Stimulated activated CD4-positive, alpha-beta T cell treated with anti-CD3 and anti-CD28 coated beads, Interleukin-2, amount 100 ng/mL, for 48 hours (primary cell): ENCODE measurements around the gene MIOS.

ENCODE experiments used
- DNase-seq, 2 donors: peaks; one replicate each; pipeline ENCODE4 v3.0.0-alpha.2; 2020

Gene MIOS

DNA sequence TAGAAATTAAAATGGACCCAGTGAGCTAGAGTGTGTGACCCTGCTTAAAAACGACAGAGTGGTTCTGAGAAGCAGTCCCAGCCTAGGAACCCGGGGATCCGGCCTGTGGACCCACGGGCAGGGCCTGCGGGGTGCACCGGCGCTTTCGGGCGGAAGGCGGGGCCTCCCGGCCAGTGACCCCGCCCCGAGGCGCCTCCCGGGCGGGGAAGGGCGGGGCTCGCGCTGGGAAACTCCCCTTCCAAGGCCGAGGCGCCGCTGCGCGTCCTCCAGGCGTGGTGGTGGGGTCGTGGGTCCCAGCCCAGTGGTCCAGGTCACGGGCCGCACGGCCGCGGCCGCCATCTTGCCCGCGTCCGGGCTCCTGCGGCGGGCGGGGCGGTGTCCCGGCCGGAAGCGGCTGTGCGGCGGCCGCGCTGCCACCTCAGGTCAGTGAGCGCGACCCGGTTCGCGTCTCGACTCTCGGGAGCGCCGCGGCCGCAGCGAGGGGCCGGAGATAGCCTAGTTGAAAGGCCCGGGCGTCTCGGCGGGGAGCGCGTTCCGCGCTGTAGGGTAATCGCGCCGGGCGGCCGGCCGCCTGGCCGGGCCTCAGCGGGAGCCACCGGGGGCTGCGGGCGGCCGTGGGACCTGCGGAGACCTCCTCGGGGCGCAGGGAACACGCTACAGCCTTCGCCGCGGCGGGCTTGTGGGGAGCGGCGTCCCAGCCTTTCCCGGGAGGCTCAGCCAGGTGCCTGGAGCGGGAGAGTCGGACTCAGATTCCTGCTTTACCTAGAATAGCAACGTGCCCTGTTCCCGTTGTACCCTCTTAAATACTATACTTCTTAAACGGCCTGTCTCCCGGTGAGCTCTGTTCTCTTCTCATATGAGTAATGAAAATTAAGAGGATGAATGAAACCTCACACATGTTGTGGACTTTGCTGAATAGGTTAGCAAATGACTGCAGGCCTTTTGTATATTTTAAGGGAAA, at the start of gene MIOS:
TSS of gene MIOS (plus strand) at position 234 of the 961 bp plus-strand sequence. CDS start 5,592 bp downstream, outside the sequence.
- DNase-seq = peak; percentile 70 to 81

DNA sequence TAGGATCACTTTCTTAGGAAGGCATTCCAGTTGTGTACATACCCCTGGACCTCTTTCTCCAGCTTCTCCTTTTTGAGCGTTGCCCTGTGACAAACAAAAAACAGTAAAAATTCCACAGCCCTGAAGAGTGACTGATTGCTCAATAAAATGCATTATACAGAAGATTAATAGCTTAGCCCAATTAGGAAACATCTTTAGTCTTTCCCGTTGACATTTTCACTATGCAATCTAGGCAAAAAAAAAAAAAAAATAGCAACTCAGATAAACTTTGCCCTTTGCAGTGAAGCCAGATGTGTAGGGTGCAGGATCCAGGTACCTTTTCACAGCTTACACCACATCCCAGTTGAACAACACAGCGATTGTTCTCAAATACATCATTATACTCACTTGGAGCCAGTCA, 48.9 kb upstream of the MIOS start:
- no peak for DNase-seq

DNA sequence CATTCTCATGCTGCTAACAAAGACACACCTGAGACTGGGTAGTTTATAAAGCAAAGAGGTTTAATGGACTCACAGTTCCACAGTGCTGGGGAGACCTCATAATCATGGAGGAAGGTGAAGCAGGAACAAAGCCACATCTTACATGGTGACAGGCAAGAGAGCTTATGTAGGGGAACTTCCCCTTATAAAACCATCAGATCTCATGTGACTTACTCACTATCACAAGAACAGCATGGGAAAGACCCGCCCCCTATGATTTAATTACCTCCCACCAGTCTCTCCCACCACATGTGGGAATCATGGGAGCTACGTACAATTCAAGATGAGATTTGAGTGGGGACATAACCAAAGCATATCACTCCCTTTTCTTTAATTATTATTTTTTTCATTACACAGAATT, 47.6 kb upstream of the MIOS start:
- no peak for DNase-seq

DNA sequence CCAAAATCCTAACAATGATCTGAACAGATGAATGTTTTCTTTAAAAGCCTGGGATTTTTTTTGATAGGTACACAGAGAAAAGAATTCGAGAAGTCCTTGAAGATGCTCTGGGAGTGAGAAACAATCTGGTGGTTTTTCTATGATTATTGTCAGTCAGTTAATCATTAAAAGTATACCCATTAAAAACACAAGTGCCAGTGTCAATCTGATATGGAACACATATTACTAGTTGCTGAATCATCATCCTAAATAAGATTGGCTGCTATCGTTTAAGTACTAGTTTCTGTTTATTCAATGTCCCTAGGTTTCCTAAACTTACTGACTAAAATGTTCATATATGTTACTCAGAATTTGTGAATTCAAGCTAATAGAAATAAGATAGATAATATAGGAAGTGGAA, 47.2 kb upstream of the MIOS start:
- no peak for DNase-seq

DNA sequence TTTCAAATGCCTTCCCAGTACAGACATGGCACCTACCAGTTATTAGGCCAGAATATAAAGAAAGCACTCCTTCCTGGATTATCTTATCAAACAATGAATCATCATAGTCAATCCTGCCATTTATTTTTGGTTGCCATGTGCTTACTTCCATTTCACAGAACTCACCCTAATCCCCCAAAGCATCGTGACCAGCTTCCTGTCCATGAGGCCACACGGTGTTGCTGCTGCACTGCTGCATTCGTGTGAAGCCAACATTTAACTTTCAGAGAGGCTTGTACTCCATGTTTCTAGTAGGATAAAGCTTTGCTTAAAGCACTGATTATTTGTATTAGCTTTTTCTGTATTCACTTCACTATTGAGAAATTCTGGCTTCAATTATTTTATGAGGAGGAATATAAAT, 45.4 kb upstream of the MIOS start:
- DNase-seq = no peak

DNA sequence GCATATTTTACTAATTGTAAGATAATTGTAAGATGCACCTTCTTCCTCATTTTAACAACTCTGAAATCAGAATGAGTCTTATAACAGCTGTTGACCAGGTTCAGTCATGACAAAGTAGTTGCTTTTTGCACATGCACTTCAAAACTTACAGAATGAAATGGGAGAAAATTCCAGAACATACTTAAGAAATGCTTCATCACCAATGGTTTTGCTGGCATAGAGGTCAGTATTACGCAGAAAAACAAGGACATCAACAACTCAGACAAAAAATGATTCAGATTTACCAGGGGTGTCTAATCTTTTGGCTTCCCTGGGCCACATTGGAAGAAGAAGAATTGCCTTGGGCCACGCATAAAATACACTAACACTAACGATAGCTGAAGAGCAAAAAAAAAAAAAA, 44.3 kb upstream of the MIOS start:
- DNase-seq = no peak

DNA sequence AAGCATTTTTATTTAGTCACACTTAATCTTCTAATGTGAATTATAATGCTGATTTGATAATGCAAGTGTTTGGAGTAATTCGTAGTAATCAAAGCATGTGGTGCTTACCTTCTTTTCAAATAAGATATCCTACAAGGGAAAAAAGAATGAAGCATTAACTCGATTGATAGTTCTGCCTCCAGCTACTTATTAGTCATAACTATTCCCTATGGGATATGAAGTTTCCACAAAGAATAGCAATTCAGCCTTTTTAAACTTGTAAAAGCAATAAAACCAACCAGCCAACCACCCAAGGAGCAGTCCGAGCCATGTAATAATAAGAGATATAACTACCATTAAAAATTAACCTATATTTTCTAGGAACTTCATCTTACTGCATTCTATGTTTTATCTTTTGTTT, 42.6 kb upstream of the MIOS start:
- DNase-seq = no peak

DNA sequence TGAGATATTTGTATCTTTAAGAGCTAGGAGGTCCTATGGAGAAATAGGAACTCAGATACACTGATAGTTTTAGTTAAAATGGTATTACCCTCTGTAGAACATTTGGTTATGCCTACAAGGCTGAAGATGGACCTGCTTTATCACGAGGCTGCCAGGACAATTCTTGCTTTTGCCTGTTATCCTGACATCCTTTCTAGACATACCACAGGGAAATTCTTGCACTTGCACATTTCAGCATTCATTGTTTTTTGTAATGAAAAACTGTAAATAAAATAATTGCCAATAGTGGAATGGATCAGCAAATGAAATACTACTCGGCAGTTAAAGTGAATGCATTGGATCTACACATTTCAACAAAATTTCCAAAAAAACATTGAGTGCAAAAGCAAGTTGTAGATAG, 40.7 kb upstream of the MIOS start:
- DNase-seq = no peak

DNA sequence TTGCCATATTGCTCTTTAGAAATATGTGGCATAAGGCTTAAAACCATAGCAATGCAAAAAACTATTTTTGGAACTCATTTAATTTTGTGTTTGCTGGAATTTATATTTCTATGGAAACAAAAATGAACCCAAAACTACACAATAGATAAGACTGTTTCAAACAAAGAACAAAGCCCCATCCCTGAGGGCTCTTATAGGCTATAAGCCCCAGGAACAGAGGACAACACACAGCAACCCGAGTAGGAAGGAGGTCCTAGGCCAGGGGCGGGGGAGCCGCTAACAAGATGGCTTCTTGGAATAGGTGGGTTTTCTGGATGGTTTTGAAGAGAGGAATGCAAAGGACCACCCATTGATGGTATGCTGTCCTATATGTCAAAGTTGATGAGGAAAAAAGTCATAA, 39.6 kb upstream of the MIOS start:
- DNase-seq = no peak

DNA sequence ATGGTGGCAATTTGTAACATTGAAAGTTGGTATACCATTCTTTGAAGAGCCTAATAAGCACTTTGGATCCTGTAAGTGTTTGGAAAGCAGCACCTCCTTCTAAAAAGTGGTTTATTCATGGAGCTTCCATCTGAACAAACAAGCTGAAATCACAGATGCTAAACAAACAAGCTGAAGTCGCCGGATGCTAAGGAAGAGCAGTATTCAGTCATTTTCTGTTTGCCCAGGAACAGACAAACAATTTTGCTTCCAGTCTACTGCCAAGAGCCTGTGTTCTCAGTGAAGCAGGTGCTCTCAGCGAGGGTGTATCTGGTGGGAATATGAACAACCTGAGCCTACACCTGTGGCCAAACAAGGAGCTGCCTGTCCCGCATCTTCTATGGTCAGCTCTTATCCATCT, 37.4 kb upstream of the MIOS start:
- no peak for DNase-seq

DNA sequence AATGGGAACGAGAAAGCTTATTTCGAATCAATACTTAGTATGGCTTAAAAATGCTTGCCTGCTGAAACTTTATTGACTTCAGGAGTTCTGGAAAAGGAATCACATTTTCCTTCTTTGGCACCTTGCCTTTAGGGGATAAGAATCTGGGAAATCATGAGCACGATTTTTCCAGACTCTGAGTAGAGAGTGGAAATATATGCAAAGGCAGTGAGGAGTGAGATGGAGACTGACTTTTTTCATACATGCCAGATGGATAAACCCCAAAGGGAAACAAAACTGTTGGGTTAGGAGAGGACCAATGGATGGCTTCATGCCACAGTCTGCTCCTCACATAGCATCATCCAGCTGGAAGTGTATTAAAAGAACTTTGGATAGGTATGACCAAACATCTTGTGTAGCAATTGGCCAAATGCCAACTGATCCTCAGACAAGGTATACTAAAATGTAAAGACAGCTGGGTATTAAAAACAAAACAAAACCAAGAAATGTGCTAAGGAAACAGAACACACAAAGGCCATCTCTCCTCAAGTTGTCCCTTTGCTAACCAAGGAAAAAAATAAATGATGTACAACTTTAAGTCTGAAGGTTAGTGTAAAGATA, 32.8 kb upstream of the MIOS start:
- DNase-seq = no peak

DNA sequence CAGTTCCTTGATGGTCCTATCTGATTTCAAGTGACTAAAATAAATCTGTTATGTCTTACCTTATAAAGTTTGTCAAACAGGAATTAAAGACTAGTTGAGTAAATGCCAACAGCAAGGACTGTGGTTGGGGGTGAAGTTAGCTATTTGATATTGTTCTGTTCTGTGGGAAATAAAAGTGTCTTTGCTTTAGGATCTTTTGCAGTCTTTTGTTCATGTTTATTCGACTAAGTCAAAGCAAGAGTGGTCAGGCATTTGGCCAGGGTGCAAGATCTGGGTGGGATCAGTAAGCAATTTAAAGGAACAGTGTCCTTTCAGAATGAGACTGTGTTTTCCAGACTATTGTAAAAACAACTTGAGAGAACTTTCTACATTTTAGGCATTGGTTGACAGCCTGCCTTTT, 31.0 kb upstream of the MIOS start, which contains the start of gene COL28A1:
TSS of gene COL28A1 (minus strand) at position 183 of the 400 bp plus-strand sequence. CDS start 2,998 bp downstream, outside the sequence.
- no peak for DNase-seq

DNA sequence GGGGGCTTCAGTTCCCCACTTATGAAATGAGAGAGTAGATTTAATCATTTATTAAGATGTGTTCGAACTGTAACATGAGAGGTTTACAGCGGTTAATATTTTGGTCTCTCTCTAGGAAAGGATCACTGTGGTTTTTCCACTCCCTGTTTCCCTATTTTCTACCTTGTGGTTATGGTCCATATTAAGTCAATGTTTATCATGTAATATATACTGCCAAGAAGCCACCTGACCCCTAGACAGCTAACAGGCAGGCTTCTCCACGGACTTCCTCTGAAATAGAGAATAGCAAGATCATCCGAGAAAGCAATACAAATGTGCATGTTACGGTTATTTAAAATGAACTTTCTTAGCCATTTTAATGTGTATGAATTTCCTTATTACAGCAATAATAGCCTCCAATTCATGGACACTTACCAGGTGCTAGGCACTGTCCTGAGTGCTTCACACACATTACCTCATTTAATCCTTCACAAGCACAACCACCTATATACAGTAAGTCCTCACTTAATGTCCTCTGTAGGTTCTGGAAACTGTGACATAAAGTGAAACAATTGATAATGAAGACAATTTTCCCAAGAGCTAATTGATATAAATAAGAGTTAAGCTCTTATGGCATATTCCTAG, 30.2 kb upstream of the MIOS start:
- no peak for DNase-seq

DNA sequence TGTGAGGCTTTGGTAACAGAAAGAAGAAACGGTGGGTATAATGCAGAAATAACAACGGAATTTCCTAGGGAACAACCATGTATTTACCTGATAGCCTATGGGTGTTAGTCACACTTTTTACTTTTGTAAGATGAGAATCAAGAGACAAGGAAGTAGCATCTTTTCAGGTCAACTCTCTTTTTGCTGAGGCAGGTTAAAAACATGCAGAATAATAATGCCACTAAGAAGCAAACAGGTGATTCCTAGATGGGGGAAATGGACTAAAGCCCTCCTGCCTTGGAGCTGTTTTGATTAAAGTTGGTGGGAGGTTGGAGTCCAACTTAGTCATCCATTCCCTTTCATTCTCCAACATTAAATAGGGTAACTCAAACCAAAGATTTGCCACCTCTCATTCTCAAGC, 29.0 kb upstream of the MIOS start:
- no peak for DNase-seq

DNA sequence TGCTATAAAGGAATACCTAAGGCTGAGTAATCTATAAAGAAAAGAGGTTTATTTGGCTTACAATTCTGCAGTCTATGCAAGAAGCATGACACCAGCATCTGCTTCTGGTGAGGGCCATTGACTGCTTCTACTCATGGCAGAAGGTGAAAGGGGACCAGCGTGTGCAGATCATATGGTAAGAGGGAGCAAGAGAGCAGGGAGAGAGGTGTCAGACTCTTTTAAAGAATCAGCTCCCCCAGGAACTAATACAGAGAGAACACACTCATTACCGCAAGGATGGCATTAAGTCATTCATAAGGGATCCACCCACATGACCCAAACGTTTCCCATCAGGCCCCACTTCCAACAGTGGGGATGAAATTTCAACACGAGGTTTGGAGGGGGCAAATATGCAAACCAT, 27.5 kb upstream of the MIOS start:
- DNase-seq = no peak

DNA sequence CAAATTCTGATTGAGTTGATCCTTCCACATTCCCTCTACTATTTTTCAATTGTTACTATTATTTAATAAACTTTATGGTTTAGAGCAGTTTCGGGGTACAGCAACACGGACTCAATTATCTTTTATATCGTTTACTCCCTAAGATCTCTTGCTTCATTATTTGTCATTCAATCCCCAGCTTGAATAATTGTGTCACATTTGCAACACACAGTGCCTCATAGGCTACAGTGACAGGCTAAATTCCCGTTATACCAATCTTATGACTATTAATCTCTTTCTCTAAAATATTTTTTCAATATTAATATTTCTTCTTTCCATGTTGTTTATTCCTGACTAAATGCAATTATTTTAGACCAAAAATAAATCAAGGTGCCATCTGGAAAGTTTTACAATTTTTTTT, 27.0 kb upstream of the MIOS start:
- DNase-seq = no peak

DNA sequence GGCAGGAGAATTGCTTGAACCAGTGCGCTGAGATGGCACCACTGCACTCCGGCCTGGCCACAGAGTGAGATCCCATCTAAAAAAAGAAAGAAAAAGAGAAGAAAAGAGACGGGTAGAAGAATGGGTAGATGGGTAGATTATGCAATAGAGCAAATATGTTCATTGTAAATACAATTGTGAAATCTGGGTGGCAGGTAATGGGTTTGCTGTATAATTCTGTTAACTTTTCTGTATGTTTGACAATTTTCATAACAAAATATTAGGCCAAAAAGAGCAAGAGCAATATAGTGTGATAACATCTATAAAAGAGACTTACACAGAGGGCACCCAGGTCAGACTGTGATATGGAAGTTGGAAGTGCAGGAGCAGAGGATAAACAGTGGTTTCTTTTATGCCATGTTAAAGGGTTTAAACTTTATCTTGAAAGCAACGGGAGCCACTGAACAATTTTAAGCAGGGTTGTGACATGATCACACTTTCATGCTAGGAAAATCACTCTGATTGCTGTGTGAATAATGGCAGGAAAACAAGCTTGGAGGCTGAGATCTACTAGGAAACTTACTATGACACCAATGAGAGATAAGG, 24.3 kb upstream of the MIOS start:
- DNase-seq = no peak

DNA sequence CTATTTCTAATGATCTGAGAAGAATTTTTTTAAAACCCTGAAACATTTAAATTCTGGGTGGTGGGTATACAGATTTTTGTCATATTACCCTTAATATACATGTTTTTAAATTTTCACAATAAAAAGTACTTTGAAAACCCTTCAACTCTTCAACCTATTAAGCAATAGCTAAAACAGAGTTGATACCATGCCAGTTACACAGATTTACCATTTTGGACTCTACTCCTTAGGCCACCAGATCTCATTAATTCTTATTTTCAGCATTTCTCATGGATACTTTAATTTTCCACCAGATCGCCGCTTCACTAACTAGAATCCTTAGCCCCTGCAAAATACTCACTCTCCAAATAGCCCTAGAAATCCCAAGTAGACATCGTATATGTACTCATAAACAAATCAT, 18.3 kb upstream of the MIOS start:
- DNase-seq = no peak

DNA sequence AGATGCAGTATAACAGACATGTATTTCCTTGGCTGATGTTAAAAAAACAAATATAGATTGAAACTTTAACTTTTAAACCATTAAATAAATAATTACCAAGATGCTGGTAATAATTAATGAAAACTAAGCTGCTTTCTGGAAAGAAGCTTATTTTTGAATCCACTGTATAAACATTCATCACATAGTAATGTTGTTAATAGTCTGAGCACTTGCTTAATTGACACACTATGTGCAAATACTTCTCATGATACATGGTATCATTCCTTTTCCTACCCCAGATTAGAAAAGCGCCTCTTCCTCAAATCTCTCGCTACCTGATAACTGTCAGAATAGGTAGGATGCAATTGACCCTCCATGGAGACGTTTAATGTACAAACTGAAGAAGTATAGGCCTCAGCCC, 16.0 kb upstream of the MIOS start:
- no peak for DNase-seq

DNA sequence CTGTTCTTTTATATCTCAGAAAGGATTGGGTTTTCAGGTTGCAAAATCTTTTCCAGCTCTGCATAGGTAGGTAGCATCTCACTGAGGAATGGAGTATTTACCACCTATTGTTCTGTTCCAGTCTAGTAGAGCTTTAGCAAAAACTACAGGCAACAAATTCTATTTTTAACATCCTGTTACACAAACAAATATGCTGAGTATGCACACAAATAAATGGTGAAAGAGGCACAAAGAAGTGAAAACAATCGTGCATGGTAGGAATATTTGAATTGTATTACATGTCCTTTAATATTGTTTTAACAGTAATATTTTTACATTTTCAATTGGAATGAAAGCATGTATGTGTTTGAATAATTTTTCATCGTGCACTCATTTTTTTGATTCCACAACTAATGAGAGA, 14.5 kb upstream of the MIOS start:
- DNase-seq = no peak

DNA sequence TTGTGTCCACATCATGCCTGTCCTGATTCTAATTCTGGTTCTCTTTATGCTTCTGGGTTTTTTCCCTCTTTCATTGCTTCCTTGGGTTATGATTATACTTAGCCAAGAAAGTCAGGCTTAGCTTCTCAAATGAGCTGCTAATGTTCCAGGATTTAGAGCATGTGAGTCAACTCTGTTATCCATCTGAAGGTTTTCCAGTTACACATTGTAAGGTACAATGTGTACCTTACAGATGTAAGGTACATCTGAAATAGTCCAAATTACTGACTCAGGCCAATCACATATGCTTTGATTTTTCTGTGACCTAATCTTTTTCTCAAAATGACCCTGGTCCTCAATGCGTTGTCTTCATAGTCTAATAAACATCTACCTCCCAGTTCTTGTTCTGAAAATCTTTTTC, 13.3 kb upstream of the MIOS start:
- no peak for DNase-seq

DNA sequence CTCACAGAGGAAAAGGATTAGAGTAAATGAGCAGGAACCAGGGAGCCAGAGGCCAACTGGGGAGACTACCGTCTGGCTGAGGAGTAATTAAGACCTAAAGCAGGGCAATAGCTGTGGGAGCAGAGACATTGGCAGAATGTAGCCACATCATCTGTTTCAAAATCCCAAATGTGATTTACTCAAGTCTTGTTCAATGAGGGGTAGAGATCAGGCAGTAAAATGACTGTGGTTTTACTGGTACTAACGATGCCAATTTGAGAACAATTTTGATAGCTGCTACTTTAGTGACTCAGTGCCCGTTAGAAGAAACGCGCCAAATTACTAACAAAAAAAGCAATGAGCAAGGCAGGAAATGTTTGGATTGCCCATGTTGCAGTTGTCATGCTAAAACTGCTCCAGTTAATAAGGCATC, 12.7 kb upstream of the MIOS start:
- DNase-seq = no peak
